Kidney epithelial cell (primary cell): Measurements from ENCODE around the gene MYH7B. TPM values are rescaled to one million over a fixed set of nuclear protein-coding genes. Genes with fewer than 3 reads are reported as not detected.
A peak's percentile ranks its signal among the peaks of the same experiment; 100 is the strongest.

Source experiments
- DNase-seq: peaks from one replicate; pipeline ENCODE4 v3.0.0-alpha.2; 2010; ENCODE audit warnings: low read depth
- H3K27me3 ChIP-seq: 2 replicates; pipeline ENCODE4 v1.6.0; 2011; ENCODE audit warnings: low read length; ENCODE audit not compliant: control insufficient read depth, insufficient read depth
- H3K36me3 ChIP-seq: 2 replicates; pipeline ENCODE4 v1.5.1; 2011; ENCODE audit warnings: low read length; ENCODE audit not compliant: control insufficient read depth, insufficient read depth
- H3K4me3 ChIP-seq: 2 replicates; pipeline ENCODE4 v1.5.1; 2011; ENCODE audit warnings: low read depth, mild to moderate bottlenecking, control low read depth, low read length
- total RNA-seq: library from RNA; depleted of rRNA; stranded (reverse); fragments of >200 nt; gene quantifications from 2 replicates; pipeline ENCODE4 v1.2.3, GENCODE V29; 2015
- TF ChIP-seq, protein P1 (sequence below): IDR thresholded peaks from 2 replicates; pipeline ENCODE4 v1.5.1; 2011; ENCODE audit warnings: mild to moderate bottlenecking, moderate library complexity, low read length, control low read depth, inconsistent platforms; ENCODE audit not compliant: insufficient read depth, poor library complexity, severe bottlenecking

MYH7B gene
- total RNA-seq: 0.04 and 0.21 TPM in 2 replicates

DNA sequence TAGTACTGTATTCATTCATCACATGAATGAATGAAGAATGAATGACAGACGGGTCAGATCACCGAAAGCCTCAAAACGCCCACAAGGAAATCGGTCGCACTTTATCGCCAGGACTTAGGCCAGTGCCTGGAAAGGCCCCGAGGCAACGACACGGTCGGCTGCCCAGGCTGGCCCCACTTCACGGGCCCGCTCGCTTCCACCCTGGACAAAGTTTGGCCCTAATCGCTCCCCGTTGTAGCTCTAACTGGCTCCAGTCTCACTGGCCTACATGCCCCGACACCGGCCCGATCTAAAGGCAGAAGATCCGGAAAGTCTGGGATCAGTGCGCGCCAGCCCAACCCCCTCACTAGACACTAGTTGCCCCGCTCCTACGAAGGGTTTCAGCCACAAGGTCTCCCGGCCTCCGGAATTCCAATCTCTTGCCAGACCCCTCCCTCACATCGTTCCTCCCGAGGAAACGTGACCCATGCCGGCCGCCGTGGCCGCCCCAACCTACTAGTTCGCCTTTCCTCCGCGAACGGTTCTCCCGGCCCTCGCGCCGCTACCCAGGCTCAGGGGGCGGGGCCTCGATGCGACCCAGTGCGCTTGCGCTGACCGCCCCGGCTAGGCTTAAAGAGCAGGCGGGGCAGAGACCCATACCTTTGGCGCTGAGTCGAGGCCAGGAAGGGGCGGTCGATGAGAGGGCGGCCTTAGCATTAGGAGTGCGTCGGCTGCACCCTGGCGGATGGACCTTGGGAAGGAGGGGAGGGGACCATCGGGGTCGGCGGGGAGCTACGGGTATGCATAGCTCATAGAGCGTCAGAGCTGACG, at the start of gene MYH7B, which contains the start of gene GSS:
Gene MYH7B (plus strand): TSS at position 638 of the 810 bp plus-strand sequence. CDS start 22,138 bp downstream, outside the sequence.
Gene GSS (minus strand): TSS at position 576 of the 810 bp plus-strand sequence. CDS start 3,954 bp downstream, outside the sequence.
- Histone ChIP-seq H3K4me3 (peak within 1 kb of the TSS; percentile 67), H3K36me3 (no peaks in the 10 kb centered on the region), H3K27me3 (no peaks in the 10 kb centered on the region)
- no peak for DNase-seq
- TF ChIP-seq, protein P1, sequence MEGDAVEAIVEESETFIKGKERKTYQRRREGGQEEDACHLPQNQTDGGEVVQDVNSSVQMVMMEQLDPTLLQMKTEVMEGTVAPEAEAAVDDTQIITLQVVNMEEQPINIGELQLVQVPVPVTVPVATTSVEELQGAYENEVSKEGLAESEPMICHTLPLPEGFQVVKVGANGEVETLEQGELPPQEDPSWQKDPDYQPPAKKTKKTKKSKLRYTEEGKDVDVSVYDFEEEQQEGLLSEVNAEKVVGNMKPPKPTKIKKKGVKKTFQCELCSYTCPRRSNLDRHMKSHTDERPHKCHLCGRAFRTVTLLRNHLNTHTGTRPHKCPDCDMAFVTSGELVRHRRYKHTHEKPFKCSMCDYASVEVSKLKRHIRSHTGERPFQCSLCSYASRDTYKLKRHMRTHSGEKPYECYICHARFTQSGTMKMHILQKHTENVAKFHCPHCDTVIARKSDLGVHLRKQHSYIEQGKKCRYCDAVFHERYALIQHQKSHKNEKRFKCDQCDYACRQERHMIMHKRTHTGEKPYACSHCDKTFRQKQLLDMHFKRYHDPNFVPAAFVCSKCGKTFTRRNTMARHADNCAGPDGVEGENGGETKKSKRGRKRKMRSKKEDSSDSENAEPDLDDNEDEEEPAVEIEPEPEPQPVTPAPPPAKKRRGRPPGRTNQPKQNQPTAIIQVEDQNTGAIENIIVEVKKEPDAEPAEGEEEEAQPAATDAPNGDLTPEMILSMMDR: peak; percentile 60

- H3K36me3 ChIP-seq: no peaks in the 10 kb centered on the region
- H3K4me3 ChIP-seq: no peak overlapping the region
- H3K27me3 ChIP-seq: no peaks in the 10 kb centered on the region
- TF ChIP-seq, protein P1: no peak
- DNase-seq: peak; percentile 79
Measured at GRCh38 chr20:34907616-34908469, 47.8 kb upstream of the MYH7B start.

GRCh38 chr20:34915131-34915530, 40.5 kb upstream of the MYH7B start:
- H3K4me3 ChIP-seq: no peak overlapping the region
- DNase-seq: no peak
- H3K27me3 ChIP-seq: no peaks in the 10 kb centered on the region
- TF ChIP-seq, protein P1: no peak
- H3K36me3 ChIP-seq: no peaks in the 10 kb centered on the region

DNA sequence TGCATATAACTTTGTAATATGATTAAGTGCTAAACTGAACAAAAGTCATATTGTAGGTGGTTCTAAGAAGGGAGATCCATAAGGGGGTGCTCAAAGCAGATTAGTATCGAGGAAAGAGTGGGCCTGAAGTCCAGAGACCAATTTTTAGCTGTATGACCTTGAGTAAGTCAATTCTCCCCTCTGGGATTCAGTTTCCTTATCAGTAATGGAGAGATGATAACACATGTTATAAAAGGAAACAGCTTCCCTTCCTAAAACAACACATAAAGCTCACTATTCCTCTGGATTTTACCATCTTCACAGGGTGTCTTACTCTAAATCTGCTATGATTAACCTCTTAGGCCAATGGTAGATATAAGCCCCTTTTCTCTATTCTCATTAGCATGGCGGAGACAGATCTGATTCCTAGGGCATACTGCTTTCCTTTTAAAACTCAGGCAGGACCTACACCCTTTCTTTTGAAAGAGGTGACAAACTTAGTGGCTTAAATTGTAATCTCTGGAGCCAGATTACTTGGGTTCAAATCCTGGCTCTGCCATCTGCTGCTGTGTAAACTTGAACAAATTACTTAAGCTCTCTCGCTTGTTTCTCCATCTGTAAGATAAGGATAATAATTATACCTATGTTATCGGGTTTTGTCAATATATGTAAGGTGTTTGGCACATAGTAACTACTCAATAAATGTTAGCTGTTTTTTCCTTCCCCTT, 39.8 kb upstream of the MYH7B start:
- H3K36me3 ChIP-seq: no peaks in the 10 kb centered on the region
- no peaks in the 10 kb centered on the region for H3K27me3 ChIP-seq
- no peak for DNase-seq
- H3K4me3 ChIP-seq: no peak overlapping the region
- TF ChIP-seq, protein P1: no peak

- no peaks in the 10 kb centered on the region for H3K27me3 ChIP-seq
- no peak for DNase-seq
- H3K4me3 ChIP-seq: no peak overlapping the region
- no peaks in the 10 kb centered on the region for H3K36me3 ChIP-seq
- TF ChIP-seq, protein P1: no peak
Measured at GRCh38 chr20:34916774-34917354, 38.8 kb upstream of the MYH7B start.
